Cardiac fibroblast (primary cell): ENCODE measurements around the gene GAB1.

Experiments used
- DNase-seq, 2 donors: peaks; one replicate each; pipeline versions ENCODE4 v3.0.0 to v3.0.0-alpha.2; 2010; ENCODE audit warnings: low read depth in 2 of 2
- H3K4me3 ChIP-seq, 2 donors: replicated peaks in 1 of 2; 1 replicate in 1 of 2; 2 replicates in 1 of 2; pipeline ENCODE4 v1.5.1; 2011; ENCODE audit warnings: low read depth in 2 of 2, low read length in 2 of 2, mild to moderate bottlenecking in 2 of 2, moderate library complexity in 1 of 2
- CTCF ChIP-seq: IDR thresholded peaks from one replicate; pipeline ENCODE4 v1.5.1; 2011; ENCODE audit warnings: low read depth, mild to moderate bottlenecking, low read length, inconsistent platforms

GAB1 gene

DNA sequence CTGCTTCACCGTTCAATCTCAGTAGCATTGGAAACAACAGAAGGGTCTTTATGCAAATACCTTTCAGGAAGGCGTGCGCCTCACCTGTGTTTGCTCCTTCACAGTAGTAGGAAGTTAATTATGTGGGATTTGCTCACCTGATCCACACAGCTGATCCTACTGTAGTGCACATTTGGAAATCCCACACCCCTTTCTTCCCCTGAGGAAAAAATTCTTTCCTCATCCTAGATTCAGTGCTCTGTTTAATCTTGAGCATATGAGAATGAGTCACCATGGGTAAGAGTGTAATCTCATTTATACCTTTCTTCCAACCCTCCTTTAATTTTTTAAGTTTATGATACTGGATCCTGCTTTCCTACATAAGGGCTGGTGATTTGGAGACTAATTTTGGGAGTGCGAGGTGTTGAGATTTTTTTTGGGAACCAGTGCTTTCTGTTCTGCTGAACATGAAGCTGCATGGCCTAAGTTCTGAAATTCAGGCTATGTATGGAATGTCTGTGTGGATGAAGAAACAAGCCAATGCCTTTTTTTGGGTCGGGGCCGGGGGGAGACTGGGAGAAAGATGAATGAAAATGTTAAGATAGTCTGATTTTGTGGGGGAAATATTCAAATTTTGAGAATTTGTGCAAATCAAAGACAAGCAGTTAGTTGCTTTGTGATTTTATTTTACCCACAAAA is 19.0 kb downstream of the GAB1 start:
- TF ChIP-seq CTCF: no peak
- no peak overlapping the region for H3K4me3 ChIP-seq
- DNase-seq: peak; percentile 44 to 45

DNA sequence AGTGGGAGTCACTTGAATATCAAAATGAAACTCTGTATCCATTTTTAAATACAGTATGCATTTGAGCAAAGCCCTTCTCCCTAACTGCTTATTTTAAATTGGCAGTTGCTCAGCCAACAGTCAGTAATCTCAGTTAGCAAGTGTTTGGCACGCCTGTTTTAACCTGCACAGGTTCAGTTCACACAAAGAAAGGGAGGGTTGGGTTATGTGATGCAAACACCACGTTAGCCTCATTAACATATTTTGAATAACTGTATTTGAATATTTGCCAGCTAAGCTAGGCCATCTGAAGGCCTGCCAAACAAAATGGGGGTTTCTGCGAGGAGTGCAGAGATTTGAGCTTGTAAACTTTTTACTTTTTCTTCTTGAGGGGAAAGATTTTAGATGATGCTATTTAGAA is 19.8 kb downstream of the GAB1 start:
- DNase-seq: no peak
- no peak overlapping the region for H3K4me3 ChIP-seq
- TF ChIP-seq CTCF: no peak

DNA sequence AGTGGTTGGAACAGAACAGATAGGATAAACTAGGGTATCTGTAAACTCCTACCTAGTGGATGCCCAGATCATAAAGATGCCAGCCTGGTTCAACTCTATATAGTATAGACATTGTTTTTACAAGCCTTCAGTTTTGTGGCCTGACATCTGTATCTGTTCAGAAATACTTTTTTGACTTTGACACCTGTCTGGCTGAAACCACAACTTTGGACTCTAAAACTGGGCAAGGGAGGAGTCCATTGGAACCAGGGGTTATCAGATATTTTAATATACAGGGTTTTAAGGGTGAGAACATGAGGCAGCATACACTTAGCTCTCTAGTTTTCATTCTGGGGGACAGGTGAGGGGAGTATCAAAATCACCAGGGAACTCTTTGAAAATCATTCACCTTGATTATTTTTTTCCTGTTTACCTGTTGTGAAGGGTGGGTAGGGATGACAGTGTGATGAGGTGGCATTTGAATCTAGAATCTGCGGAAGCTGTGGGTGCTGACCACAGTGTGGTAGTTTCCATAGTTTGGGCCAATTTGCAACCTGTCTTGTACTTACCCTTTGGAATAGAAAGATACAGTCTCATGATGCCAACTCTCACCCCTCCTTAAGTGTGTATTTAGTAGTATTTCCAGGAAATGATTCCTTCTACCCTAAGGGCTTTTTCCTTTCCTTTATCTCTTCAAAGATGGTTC is 20.6 kb downstream of the GAB1 start:
- DNase-seq: no peak
- no peak for TF ChIP-seq CTCF
- no peak overlapping the region for H3K4me3 ChIP-seq

DNA sequence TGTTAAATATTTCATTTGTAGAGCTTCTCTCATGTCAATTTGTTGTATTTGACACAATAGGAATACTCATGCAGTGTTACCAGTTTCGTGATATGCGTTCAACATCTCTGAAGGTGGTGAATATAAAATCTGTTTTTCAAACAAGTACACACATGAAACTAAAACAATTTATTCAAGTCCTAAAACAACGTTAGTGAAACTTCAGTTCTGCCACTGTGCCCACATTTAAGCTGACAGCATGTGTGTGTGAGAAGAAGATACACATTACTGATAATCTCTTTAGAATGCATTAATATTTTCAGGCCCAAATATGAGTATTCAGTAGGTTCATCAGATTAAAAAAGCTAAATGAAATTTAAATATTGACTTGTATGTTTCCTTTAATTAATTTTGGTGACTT is 21.7 kb downstream of the GAB1 start:
- no peak for DNase-seq
- no peak overlapping the region for H3K4me3 ChIP-seq
- no peak for TF ChIP-seq CTCF

DNA sequence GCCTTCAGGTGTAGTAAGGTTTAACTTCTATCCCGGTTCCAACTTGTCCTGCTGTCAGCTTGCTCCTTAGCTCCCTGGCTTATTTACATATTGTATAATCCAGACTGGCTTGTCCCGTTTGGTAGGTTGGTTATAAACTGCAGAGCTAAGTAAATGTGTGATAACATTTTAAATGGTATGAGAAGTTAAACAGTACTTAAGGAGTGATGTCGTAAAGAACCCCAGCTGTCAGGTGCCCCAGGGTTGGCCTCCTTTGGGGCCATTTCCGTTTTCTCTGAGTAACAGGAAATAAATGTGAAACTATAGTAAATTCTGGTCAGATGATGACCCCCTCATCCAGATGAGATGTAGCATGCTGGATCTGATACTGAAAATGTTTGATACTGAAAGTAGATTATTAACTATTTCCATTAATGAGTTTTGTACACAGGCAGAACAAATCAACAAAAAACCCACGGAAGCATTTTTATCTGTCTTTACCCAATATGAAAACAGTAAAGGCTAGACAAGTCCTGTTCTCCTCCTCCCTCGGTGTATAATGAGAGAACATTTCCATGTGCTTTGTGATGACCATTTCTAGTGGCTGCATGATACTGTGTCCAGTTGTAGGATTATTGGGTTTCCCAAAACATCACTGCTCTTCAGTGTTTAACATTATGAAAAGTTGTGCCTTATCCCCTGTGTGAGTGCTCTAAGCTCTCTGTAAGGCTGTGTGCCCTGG is 22.4 kb downstream of the GAB1 start:
- peak; percentile 80 to 86 for DNase-seq
- TF ChIP-seq CTCF: no peak
- no peak overlapping the region for H3K4me3 ChIP-seq

DNA sequence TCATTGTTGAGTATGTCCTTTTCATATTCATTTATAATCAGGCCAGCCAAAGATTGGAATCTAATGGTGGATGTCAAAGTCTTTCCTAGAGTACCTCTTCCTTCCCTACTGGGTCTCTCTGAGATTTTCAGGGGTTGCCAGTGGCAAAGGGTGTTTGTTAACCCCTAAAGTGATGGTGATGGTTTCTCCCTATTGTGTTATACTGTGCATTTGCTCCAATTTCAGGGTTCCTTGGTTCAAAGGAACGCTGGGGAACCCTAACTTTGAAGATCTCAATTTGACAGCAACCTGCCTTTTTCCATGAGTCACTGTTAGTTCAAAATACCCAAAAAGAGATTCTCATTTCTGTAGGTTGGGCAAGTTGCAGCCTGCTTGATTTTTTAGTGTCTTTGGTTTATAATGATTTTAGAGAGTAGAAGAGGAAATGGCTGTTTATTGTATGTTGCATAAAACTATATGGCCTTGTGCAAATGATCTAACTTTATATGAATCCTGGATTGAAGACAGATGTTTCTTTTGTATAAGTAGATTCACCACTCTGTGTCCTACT is 23.0 kb downstream of the GAB1 start:
- no peak for DNase-seq
- TF ChIP-seq CTCF: no peak
- H3K4me3 ChIP-seq: no peak overlapping the region
